Keratinocyte (primary cell): Measurements from ENCODE around the gene ACACB. TPM values are rescaled to one million over a fixed set of nuclear protein-coding genes. Genes with fewer than 3 reads are reported as not detected.

Experiments used
- DNase-seq: peaks from one replicate; pipeline ENCODE4 v3.0.0-alpha.2; 2011; ENCODE audit warnings: low read depth, missing footprints, low spot score
- FAIRE-seq: peaks from 2 replicates; lab custom pipeline; 2011; peaks lifted over from hg19 to GRCh38; lab: Jason Lieb, UNC
- H2AFZ ChIP-seq: 2 replicates; pipeline ENCODE4 v1.6.0; 2012; ENCODE audit warnings: low read length, control low read depth, inconsistent platforms; ENCODE audit not compliant: control insufficient read depth
- H3K27ac ChIP-seq: 2 replicates; pipeline ENCODE4 v1.5.1; 2011; ENCODE audit warnings: low read length; ENCODE audit not compliant: control insufficient read depth, insufficient read depth
- H3K27me3 ChIP-seq: 3 replicates; pipeline ENCODE4 v1.6.0; 2011; ENCODE audit warnings: low read length; ENCODE audit not compliant: control insufficient read depth, insufficient read depth; ENCODE audit errors: extremely low read depth
- H3K36me3 ChIP-seq, 2 experiments: 2 replicates in 1 of 2; 3 replicates in 1 of 2; pipeline ENCODE4 v1.5.1; 2011; ENCODE audit warnings: low read length in 2 of 2, mild to moderate bottlenecking in 1 of 2; ENCODE audit not compliant: control insufficient read depth in 2 of 2, insufficient read depth in 2 of 2; ENCODE audit errors: extremely low read depth in 1 of 2
- H3K4me1 ChIP-seq: 3 replicates; pipeline ENCODE4 v1.5.1; 2011; ENCODE audit warnings: low read length; ENCODE audit not compliant: control insufficient read depth, insufficient read depth; ENCODE audit errors: extremely low read depth
- H3K4me2 ChIP-seq: 3 replicates; pipeline ENCODE4 v1.6.0; 2011; ENCODE audit warnings: low read depth, low read length; ENCODE audit not compliant: control insufficient read depth, insufficient read depth; ENCODE audit errors: extremely low read depth
- H3K4me3 ChIP-seq, 3 experiments: fragments of 200-600 bp in 1 of 3; sonication (generic) in 1 of 3; 2 replicates in 2 of 3; 3 replicates in 1 of 3; pipeline ENCODE4 v1.5.1; 2011 to 2016; ENCODE audit warnings: low read length in 3 of 3, mild to moderate bottlenecking in 3 of 3, control low read depth in 2 of 3, inconsistent platforms in 1 of 3, low read depth in 1 of 3, mixed read lengths in 1 of 3, mixed run types in 1 of 3, moderate library complexity in 1 of 3; ENCODE audit not compliant: control insufficient read depth in 2 of 3, insufficient read depth in 2 of 3; ENCODE audit errors: extremely low read depth in 1 of 3
- H3K79me2 ChIP-seq: 2 replicates; pipeline ENCODE4 v1.6.0; 2012; ENCODE audit warnings: low read length; ENCODE audit not compliant: control insufficient read depth, insufficient read depth
- H3K9ac ChIP-seq: 3 replicates; pipeline ENCODE4 v1.6.0; 2011; ENCODE audit warnings: low read length; ENCODE audit not compliant: control insufficient read depth, insufficient read depth; ENCODE audit errors: extremely low read depth
- H3K9me1 ChIP-seq: 3 replicates; pipeline ENCODE4 v1.6.0; 2011; ENCODE audit warnings: low read length; ENCODE audit not compliant: control insufficient read depth, insufficient read depth; ENCODE audit errors: extremely low read depth
- H3K9me3 ChIP-seq: 2 replicates; pipeline ENCODE4 v1.5.1; 2012; ENCODE audit warnings: low read depth, low read length; ENCODE audit not compliant: control insufficient read depth
- H4K20me1 ChIP-seq: 3 replicates; pipeline ENCODE4 v1.6.0; 2011; ENCODE audit warnings: low read length; ENCODE audit not compliant: control insufficient read depth, insufficient read depth; ENCODE audit errors: extremely low read depth
- EZH2 ChIP-seq: IDR thresholded peaks from one replicate; pipeline ENCODE4 v1.6.1; 2012; ENCODE audit warnings: inconsistent platforms, mild to moderate bottlenecking, low read length, moderate library complexity
- dilution Hi-C: fragments of 300-500 bp; cut with MboI; formaldehyde crosslinking; loops from one replicate; pipeline ENCODE4 v1.7.0; 2020; ENCODE audit warnings: low sequenced_read_pairs; ENCODE audit not compliant: extremely low pct_ligation_motif_present
- polyA plus RNA-seq, 5 experiments: library from polyadenylated mRNA; depleted of rRNA in 3 of 5; stranded (reverse) in 3 of 5; stranded (forward) in 1 of 5; unstranded in 1 of 5; fragments of >200 nt; gene quantifications; 1 replicate in 1 of 5; 2 replicates in 3 of 5; 3 replicates in 1 of 5; pipeline versions ENCODE4 v1.2.1 to v1.2.3, GENCODE V29; 2011 to 2012; ENCODE audit warnings: missing spikeins in 2 of 5, low read depth in 1 of 5, low replicate concordance in 1 of 5
- TF ChIP-seq, protein P1 (sequence below), 3 experiments: IDR thresholded peaks in 1 of 3; conservative IDR thresholded peaks in 1 of 3; optimal IDR thresholded peaks in 1 of 3; 2 replicates in 2 of 3; 3 replicates in 1 of 3; pipeline versions ENCODE3 to v1.5.1; 2011; ENCODE audit warnings: low read length in 3 of 3, mild to moderate bottlenecking in 3 of 3, moderate library complexity in 2 of 3, control low read depth in 1 of 3, inconsistent platforms in 1 of 3; ENCODE audit not compliant: insufficient read depth in 2 of 3; ENCODE audit errors: extremely low read depth in 1 of 3

ACACB gene
- polyA plus RNA-seq, 1 donor (not counting 4 experiments of a cell fraction or from before 2014, with no cell fraction given), result 1.3 TPM

DNA sequence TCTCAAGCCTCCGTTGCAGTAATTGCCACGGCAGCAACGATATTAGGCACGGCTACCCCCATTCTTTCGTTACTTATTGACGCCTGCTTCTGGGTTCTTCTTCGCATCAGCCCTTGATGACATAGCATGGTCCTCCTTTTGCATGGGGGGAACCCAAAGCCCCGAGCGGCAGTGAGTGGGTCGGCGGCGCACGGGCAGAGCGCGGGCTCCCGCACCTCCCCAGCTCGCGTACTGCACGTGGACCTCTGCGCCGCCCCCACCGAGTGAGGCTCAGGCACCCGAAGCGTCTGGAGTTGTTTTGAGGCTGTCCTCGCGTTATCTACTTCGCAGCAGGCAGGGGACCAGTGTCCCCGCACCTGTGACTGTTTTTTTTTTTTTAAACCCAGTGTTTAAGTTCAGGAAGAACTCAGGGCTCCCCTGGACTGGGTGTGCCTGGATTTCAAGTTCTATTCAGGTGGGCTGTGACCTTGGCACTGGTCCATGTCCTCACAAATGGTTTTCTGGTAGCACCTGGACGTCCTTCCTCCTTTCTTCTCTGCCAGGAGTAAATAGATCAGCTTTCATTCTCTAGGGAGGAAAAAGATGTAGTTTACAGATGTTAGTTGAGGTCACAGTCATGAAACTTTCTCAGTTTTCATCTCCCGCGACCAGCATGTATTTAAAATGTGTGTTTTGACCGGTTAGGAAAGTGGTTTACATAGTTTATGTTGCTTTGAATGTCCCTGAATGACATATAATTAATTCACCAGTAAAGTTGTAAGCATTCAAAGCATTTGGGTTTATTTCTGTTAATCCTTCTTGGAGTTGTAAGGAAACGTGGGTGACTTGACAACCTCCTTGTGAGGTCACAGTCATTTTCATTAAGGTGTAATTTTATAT lies 194.1 kb downstream of the ACACB start:
- no peak for FAIRE-seq
- Histone ChIP-seq H3K4me2 (peak overlapping the region; percentile 70), H3K4me3 (peak overlapping the region in 2 of 3 experiments; percentile 35 to 57), H4K20me1 (no peaks in the 10 kb centered on the region), H3K27me3 (peaks cover 63% of the 10 kb centered on the region), H3K9ac (no peak overlapping the region), H3K36me3 (no peaks in the 10 kb centered on the region), H3K9me3 (no peaks in the 10 kb centered on the region), H3K4me1 (peaks cover 6% of the 10 kb centered on the region), H3K9me1 (no peaks in the 10 kb centered on the region), H2AFZ (no peak overlapping the region), H3K27ac (no peak overlapping the region), H3K79me2 (no peaks in the 10 kb centered on the region)
- peak; percentile 96 for TF ChIP-seq EZH2
- TF ChIP-seq, protein P1, sequence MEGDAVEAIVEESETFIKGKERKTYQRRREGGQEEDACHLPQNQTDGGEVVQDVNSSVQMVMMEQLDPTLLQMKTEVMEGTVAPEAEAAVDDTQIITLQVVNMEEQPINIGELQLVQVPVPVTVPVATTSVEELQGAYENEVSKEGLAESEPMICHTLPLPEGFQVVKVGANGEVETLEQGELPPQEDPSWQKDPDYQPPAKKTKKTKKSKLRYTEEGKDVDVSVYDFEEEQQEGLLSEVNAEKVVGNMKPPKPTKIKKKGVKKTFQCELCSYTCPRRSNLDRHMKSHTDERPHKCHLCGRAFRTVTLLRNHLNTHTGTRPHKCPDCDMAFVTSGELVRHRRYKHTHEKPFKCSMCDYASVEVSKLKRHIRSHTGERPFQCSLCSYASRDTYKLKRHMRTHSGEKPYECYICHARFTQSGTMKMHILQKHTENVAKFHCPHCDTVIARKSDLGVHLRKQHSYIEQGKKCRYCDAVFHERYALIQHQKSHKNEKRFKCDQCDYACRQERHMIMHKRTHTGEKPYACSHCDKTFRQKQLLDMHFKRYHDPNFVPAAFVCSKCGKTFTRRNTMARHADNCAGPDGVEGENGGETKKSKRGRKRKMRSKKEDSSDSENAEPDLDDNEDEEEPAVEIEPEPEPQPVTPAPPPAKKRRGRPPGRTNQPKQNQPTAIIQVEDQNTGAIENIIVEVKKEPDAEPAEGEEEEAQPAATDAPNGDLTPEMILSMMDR (optimal IDR thresholded peaks at IDR 0.05 in 1 of 3, IDR thresholded peaks at IDR 0.05 in 1 of 3, conservative IDR thresholded peaks at IDR 0.05 in 1 of 3; ENCODE audit: extremely low read depth in 1 of 3, insufficient read depth in 2 of 3, low read length in 3 of 3), result no peak
- dilution Hi-C loops, result no loop called here
- DNase-seq, result no peak

Other genes with a start within 250 kb of the ACACB start
- not detected in 3 replicates for gene DAO, start 236.5 kb upstream of the ACACB start, polyA plus RNA-seq
- not detected in 3 replicates for gene SVOP, start 95.5 kb upstream of the ACACB start, polyA plus RNA-seq
- 8.4 to 11.3 TPM (median 10.0 TPM) in 3 replicates for gene USP30, start 64.0 kb upstream of the ACACB start, polyA plus RNA-seq
- 18.3 to 31.0 TPM (median 25.2 TPM) in 3 replicates for gene ALKBH2, start 23.1 kb upstream of the ACACB start, polyA plus RNA-seq
- gene UNG, start 19.0 kb upstream of the ACACB start, polyA plus RNA-seq, result 17.9 to 35.1 TPM (median 26.3 TPM) in 3 replicates
- gene FOXN4, start 192.7 kb downstream of the ACACB start, polyA plus RNA-seq, result not detected in 3 replicates
- 0.03 TPM in 1 of 3 replicates, not detected in the others for gene MYO1H, start 231.3 kb downstream of the ACACB start, polyA plus RNA-seq